HepG2 (cell line): ENCODE measurements around the gene HACD1. TPM values are rescaled to one million over a fixed set of nuclear protein-coding genes. Genes with fewer than 3 reads are reported as not detected.

Experiments used
- ATF6 ChIP-seq: sonication (generic); formaldehyde crosslinking; conservative IDR thresholded peaks from 2 replicates; pipeline ENCODE4 v1.4.0; 2020; ENCODE audit warnings: missing genetic modification reagents
- BATF2 ChIP-seq: sonication (generic); formaldehyde crosslinking; IDR thresholded peaks from 2 replicates; pipeline ENCODE4 v1.8.0; 2022; ENCODE audit warnings: mild to moderate bottlenecking, missing genetic modification reagents, moderate library complexity
- ETV5 ChIP-seq: IDR thresholded peaks from 2 replicates; pipeline ENCODE4 v1.6.1; 2018; ENCODE audit warnings: missing biosample characterization, missing genetic modification reagents, inconsistent platforms, borderline replicate concordance
- FOSL2 ChIP-seq: sonication (generic); formaldehyde crosslinking; IDR thresholded peaks from 2 replicates; pipeline ENCODE4 v1.4.0; 2020; ENCODE audit warnings: missing genetic modification reagents
- KLF15 ChIP-seq: sonication (generic); formaldehyde crosslinking; IDR thresholded peaks from 2 replicates; pipeline ENCODE4 v1.8.1; 2023; ENCODE audit warnings: borderline replicate concordance, mild to moderate bottlenecking, inconsistent platforms, missing genetic modification reagents, mixed read lengths
- MXD4 ChIP-seq: IDR thresholded peaks from 2 replicates; pipeline ENCODE4 v1.6.1; 2016; ENCODE audit warnings: mild to moderate bottlenecking, missing biosample characterization, missing genetic modification reagents
- PBX3 ChIP-seq: sonication (generic); formaldehyde crosslinking; IDR thresholded peaks from 2 replicates; pipeline ENCODE4 v1.8.1; 2023; ENCODE audit warnings: missing genetic modification reagents, inconsistent platforms, borderline replicate concordance
- RERE ChIP-seq: IDR thresholded peaks from 2 replicates; pipeline ENCODE4 v1.6.1; 2016; ENCODE audit warnings: low read depth, missing genetic modification reagents, missing compliant biosample characterization
- RNF2 ChIP-seq: fragments of 450-650 bp; conservative IDR thresholded peaks from 2 replicates; pipeline ENCODE4 v1.6.1; 2016; ENCODE audit warnings: low read depth
- SPEN ChIP-seq: sonication (generic); formaldehyde crosslinking; IDR thresholded peaks from 2 replicates; pipeline ENCODE4 v1.5.1; 2020; ENCODE audit warnings: low read depth, mild to moderate bottlenecking, missing genetic modification reagents
- ZBTB2 ChIP-seq: sonication (generic); formaldehyde crosslinking; IDR thresholded peaks from 2 replicates; pipeline ENCODE4 v1.8.0; 2022; ENCODE audit warnings: low read depth, missing genetic modification reagents
- ZNF20 ChIP-seq: sonication (generic); formaldehyde crosslinking; IDR thresholded peaks from 2 replicates; pipeline ENCODE4 v1.4.0; 2020; ENCODE audit warnings: mild to moderate bottlenecking, moderate library complexity, missing genetic modification reagents
- ZNF230 ChIP-seq: sonication (generic); formaldehyde crosslinking; IDR thresholded peaks from 2 replicates; pipeline ENCODE4 v1.4.0; 2020; ENCODE audit warnings: mild to moderate bottlenecking, missing genetic modification reagents
- ZNF253 ChIP-seq: sonication (generic); formaldehyde crosslinking; IDR thresholded peaks from 2 replicates; pipeline ENCODE4 v1.8.0; 2022; ENCODE audit warnings: mild to moderate bottlenecking, missing genetic modification reagents, borderline replicate concordance
- ZNF296 ChIP-seq: sonication (generic); formaldehyde crosslinking; conservative IDR thresholded peaks from 2 replicates; pipeline ENCODE4 v1.5.0; 2020; ENCODE audit warnings: mild to moderate bottlenecking, missing genetic modification reagents
- ZNF331 ChIP-seq: sonication (generic); formaldehyde crosslinking; IDR thresholded peaks from 2 replicates; pipeline ENCODE4 v1.4.0; 2020; ENCODE audit warnings: missing genetic modification reagents
- ZNF33A ChIP-seq: sonication (generic); formaldehyde crosslinking; IDR thresholded peaks from 2 replicates; pipeline ENCODE4 v1.5.1; 2020; ENCODE audit warnings: missing genetic modification reagents, mild to moderate bottlenecking, moderate library complexity, borderline replicate concordance
- ZNF383 ChIP-seq: sonication (generic); formaldehyde crosslinking; IDR thresholded peaks from 2 replicates; pipeline ENCODE4 v1.4.0; 2020; ENCODE audit warnings: missing genetic modification reagents, mild to moderate bottlenecking, borderline replicate concordance
- ZNF530 ChIP-seq: sonication (generic); formaldehyde crosslinking; IDR thresholded peaks from 2 replicates; pipeline ENCODE4 v1.5.0; 2020; ENCODE audit warnings: low read depth, mild to moderate bottlenecking, missing genetic modification reagents
- polyA plus RNA-seq, 8 experiments: library from polyadenylated mRNA; depleted of rRNA in 3 of 8; stranded (reverse) in 7 of 8; unstranded in 1 of 8; fragments of >200 nt; fragmentation: Illumina TruSeq in 4 of 8; extraction: Trizol in 4 of 8; gene quantifications; 2 replicates each; pipeline versions ENCODE4 v1.2.1 to v1.2.3, GENCODE V29; 2011 to 2016; ENCODE audit warnings: low read depth in 4 of 8, missing spikeins in 1 of 8, mixed read lengths in 1 of 8; ENCODE audit not compliant: insufficient read depth in 1 of 8
- total RNA-seq, 5 experiments: library from RNA; depleted of rRNA; stranded (reverse); fragments of >200 nt; fragmentation: Illumina TruSeq; extraction: Trizol; gene quantifications; 2 replicates each; pipeline ENCODE4 v1.2.3, GENCODE V29; 2016; ENCODE audit warnings: low read depth in 1 of 5

Gene HACD1
- total and polyA plus RNA-seq, 2 of the 13 experiments (the other 11 are each of a cell fraction or from before 2014, with no cell fraction given): 43.4 to 47.6 TPM

- TF ChIP-seq SPEN (CRISPR knock-in tag) (peak; percentile 75), ATF6 (CRISPR knock-in tag) (no peak), ZNF253 (CRISPR knock-in tag) (no peak), ZNF20 (CRISPR knock-in tag) (no peak), RNF2 (no peak), ZBTB2 (no peak), ZNF230 (CRISPR knock-in tag) (no peak), ZNF296 (CRISPR knock-in tag) (no peak), MXD4 (CRISPR knock-in tag) (no peak), ZNF383 (no peak), ZNF33A (no peak), ZNF530 (no peak), RERE (no peak), PBX3 (CRISPR knock-in tag) (no peak), FOSL2 (CRISPR knock-in tag) (0 out of 2 replicates have a peak, but pooled peaks have one; percentile 7), KLF15 (no peak), ZNF331 (CRISPR knock-in tag) (no peak), ETV5 (CRISPR knock-in tag) (no peak), BATF2 (CRISPR knock-in tag) (no peak)
Measured at GRCh38 chr10:17643755-17644484, 26.7 kb upstream of the HACD1 start, which contains the start of gene STAM (continued).
